GM08714 (cell line): ENCODE measurements around the gene IGSF21.
"Not testable (repeated sequence)": the region's sequence is repeated elsewhere in the genome, so short reads cannot be mapped to it uniquely, and the experiment has no call there.

Experiments
- H3K4me3 ChIP-seq: fragments of 200-500 bp; sonication (Bioruptor generic); 2 replicates; pipeline ENCODE4 v1.5.1; 2014; ENCODE audit warnings: mild to moderate bottlenecking, low read length, inconsistent platforms
- ZNF274 ChIP-seq: IDR thresholded peaks from 2 replicates; pipeline ENCODE4 v1.6.1; 2012; ENCODE audit warnings: mild to moderate bottlenecking, low read depth, low read length

The IGSF21 gene

DNA sequence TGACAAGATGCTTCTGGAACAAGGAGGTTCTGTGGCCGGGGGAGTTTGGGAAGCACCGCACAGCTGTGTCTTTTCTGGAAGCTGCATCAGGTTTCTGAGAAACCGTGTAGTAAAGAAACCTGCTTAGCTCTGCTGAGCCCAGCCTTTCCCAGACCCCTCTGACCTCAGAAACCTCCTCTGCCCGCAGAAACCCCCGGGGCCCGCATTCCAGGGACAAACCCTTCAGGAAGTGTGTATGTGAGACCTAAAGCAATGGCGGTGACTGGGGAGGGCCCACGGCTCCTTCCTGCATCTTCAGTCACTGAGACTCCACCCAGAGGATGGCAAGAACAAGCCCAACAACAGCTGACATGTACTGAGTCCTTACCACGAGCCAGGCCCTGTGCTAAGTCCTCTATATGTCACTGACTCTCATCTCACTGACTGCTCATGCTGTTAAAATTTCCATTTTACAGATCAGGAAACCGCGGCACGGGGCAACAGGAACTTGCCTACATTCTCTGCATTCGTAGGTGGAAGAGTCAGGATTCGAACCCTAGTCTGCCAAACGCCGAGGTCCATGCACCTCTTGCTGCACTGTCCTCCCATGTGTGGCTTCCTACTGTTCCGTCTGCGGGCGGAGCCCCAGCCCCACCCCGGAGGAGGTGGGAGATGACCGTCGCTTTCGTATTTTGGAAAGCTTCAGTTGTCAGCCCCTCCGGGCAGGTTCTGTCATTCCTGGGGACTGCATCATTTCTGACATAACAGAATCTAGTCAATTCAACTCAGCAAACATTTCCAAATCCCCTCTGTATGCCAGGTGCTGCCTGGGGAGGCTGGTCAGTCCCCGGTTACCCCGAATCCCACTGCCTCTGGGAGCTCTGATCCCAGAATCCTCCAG lies 299.8 kb downstream of the IGSF21 start:
- TF ChIP-seq ZNF274: no peak
- H3K4me3 ChIP-seq: no peak overlapping the region

DNA sequence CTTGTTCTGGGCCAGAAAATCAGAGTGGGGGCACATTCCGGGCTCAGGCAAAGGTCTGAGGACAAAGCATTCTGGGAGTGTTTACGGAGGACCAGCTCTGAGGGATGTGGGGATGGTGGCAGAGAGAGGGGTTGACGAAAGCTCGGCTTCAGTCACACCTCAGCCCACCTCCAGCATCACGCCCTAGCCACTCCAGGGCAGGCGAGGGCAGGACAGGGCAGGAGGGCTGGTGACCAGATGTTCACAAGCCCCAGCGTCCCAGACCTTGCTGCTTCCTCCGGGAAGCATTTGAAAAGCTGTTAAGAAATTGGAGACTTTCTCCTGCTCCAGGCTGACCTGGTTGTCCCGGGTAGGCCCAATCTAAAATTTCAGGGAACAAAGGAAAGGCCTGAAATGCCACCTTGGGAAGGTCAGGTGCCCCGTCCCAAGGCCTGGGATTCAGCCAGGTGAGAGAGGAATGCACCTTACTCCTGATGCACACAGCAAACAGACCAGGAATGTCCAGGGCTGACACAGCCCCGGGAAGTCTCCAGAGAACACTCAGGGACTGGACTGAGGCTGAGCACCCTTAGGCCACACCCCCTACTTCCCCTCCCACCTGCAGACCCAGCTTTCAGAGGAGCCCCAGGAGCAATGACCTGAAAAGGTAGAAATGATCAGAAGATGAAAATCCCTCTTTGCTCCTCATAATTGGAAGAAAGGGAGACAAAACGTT lies 301.2 kb downstream of the IGSF21 start:
- no peak for TF ChIP-seq ZNF274
- no peak overlapping the region for H3K4me3 ChIP-seq

DNA sequence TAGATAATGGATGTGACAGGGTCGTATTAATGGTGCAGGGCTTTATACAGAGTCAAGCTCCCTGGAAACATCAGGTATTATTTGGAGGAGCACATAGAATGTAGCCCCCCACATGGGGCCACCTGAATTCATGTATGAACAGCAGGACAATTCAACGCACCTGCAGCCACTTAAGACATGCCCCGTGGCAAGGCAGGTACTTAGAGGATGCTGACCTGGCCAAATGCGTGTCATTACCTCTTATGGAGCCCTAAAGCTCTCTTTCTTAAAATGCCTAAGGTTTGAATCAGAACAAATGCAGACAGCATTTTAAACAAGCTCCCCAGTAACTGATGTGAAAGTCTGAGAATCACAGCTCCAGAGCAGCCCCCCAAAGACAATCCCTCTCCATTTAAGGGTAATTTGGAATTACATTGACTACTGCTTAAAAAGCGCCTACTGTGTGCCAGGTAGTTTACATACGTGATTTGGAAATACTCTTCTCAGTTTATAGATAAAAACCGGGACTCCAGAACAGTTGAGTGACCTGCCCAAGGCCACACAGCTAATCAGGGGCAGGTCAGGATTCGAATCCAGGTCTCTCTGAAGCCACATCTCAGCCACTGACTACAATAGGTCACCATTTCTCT lies 302.1 kb downstream of the IGSF21 start:
- H3K4me3 ChIP-seq: no peak overlapping the region
- no peak for TF ChIP-seq ZNF274

DNA sequence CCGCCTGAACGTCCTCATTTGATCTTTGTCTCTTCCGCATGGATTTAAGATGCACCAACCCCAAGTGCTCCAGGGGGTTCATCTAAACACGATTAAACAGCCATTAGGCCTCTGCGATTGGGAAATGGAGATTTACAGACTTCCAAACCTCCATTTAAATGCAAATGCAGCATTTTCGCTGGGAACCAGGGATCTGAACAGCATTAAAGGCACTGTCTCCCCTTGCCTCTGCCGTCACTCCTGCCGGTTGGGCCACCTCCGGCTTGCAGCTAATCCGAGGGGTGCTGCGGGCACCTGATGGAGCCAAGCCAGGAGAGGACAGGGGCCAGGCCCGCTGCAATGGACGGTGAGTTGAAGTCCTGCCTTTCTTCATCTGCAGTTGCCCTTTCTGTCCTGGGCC lies 302.8 kb downstream of the IGSF21 start:
- no peak overlapping the region for H3K4me3 ChIP-seq
- TF ChIP-seq ZNF274: no peak

DNA sequence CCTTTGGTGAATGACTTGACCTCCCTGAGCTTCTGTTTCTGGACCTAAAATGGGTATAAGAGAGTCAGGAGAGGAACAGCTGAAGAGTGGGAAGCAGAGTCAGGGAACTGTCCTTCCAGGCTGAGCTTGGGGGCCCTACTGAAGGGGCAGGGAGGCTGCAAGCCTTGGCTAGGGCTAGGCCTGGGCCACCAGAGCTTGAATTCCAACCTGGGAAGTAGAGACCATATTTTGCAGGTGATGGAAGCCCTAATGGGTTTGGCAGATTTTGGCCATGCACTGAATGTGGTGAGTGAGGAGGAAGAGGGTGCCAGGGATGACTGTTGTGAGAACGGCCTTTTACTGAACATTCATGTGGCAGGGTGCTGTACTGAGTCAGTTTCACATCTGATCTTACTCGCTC lies 303.7 kb downstream of the IGSF21 start:
- H3K4me3 ChIP-seq: no peak overlapping the region
- no peak for TF ChIP-seq ZNF274

DNA sequence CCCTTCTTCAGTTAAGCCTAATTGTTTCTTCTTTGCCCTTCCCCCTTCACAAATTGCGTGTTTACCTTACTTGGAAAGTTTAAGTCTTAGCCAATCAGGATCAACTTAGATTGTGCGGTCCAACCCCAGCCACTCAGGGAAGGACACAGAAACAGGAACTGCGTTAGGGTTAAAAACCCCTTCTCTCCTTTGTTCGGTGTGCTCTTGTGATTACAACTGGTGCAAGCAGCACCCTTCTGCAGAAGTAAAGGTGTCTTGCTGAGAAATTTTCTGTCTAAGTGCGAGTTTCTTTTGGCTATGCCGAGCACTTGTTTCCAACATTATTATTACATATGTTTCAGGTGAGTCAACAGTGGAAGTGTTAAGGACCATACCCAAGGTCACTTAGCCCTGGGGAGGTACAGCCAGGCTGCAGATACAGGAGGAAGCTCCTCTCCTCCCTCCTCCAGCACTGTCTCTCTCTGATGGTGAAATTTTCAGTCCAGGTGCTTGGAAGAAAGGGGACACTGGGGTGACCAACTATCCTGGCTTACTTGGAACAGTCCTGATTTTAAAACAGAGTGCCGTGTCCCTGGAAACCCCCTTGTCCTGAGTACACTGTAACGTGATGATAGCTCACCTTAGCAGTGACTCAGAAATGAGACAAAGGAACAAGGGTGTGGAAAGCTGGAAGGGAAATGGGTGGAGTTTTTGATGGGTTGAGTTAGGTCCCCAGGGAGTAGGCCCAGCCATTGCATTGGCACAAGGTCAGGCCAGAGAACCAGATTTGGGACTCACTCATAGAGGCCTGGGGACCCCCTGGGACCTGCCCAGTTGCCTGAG lies 304.4 kb downstream of the IGSF21 start:
- TF ChIP-seq ZNF274: no peak
- no peak overlapping the region for H3K4me3 ChIP-seq

DNA sequence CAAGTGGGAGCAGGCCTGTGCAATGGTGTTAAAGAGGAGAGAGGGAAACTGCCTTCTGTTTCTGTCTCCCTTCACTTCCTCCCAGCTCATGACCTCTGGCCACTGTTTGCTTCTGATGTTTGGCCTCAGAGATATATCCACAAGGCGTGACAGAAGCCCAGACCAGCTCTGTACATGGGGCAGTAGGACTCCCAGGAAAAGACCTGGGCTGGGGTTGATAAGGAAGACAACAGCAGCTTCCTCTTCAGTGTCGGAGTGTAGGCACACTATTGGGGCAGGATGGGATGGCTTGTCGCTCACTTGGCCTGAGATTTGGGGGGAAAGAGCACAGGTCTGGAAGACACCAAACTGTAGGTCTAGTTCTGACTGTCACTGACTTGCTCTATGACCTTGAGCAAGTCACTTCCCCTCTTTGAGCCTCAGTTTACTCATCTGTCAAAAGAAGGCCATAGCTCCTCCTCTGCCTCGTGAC lies 305.3 kb downstream of the IGSF21 start:
- TF ChIP-seq ZNF274: no peak
- no peak overlapping the region for H3K4me3 ChIP-seq

DNA sequence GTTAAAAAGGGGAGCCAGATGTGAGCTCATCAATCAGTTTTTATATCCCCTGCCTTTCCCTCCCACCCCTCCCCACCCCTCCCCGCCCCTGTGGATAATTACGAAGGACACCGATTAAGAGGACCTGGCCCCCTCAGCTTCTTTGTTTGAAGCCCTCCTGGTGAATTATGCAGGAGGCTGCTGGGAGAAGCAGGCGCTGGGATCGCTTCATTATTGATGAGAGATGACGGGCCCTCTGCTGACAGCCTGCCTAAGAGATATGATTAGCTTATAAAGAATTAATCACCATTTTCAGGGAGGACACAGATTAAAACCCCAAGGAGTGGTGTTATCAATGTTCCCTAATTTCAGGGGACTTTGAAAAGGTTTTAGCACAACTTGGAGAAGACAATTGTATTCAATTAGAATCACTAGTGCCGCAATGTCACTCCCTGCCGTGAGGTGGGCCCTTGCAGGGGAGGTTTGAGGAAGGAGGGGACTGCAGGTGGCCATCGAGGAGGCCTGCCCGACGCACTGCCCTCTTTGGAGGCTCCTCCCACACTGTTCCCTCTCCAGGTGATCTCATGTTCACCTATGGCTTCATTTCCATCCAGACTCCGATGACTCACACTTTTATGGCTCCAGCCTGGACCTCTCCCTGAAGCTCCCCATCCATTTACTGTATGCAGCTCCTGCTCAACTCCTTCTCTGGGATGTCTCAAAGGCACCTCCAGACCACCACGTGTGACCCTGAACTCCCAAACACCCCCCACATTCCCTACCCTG lies 306.1 kb downstream of the IGSF21 start:
- no peak overlapping the region for H3K4me3 ChIP-seq
- TF ChIP-seq ZNF274: no peak

DNA sequence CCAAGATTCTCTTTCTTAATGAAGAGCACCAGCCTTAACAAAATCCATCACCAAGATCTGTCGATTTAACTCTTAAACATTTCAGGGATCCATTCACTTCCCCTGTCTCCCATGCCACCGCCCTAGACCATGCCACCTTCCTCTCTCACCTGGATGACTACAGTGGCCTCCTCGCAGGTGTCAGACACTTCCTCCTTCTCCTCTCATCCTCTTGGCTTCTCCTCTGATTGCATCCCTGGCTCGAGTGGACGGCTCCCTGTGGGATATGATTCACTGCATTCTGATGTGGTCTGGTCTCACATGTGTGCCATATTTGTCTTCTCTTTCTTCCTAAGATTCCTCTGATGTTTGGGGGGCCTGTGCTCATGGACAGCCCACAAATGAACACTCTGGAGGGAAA lies 306.7 kb downstream of the IGSF21 start:
- no peak overlapping the region for H3K4me3 ChIP-seq
- TF ChIP-seq ZNF274: no peak

DNA sequence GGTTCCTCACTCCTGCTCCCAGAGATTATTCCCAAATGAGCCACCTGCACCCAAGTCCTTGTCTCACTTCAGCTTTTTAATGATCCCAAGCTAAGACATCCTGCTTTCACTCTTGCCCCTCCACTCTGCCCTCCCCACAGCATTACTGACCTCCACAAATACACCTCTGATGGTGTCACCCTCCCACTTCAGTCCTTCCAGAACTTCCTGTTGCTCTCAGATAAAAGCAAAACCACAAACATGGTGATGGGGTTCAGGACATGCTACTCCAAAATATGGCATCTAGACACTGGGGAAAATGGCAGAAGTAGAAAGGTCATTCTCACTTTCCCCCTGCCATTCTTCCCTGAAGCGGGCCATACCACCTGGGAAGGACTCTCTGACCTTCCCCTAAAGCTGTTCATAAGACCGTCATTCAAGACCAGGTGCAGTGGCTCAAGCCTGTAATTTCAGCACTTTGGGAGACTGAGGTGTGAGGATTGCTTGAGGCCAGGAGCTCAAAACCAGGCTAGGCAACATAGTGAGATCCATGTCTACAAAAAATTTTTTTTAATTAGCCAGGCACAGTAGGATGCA lies 307.4 kb downstream of the IGSF21 start:
- H3K4me3 ChIP-seq: no peak overlapping the region
- no peak for TF ChIP-seq ZNF274

DNA sequence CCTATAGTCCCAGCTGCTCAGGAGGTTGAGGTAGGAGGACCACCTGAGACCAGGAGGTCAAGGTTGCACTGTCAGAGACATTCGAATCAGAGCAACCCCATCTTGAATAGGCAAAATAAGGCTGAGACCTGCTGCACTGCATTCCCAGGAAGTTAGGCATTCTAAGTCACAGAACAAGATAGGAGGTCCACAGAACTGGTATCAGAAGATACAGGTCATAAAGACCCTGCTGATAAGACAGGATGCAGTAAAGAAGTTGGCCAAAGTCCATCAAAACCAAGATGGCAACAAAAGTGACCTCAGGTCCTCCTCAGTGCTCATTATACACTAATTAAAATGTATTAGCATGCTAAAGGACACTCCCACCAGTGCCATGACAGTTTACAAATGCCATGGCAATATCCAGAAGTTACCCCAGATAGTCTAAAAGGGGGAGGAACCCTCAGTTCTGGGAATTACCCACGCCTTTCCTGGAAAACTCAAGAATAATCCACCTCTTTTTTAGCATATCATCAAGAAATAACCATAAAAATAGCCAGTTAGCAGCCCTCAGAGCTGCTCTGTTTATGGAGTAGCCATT lies 307.9 kb downstream of the IGSF21 start:
- H3K4me3 ChIP-seq: no peak overlapping the region
- TF ChIP-seq ZNF274: no peak

DNA sequence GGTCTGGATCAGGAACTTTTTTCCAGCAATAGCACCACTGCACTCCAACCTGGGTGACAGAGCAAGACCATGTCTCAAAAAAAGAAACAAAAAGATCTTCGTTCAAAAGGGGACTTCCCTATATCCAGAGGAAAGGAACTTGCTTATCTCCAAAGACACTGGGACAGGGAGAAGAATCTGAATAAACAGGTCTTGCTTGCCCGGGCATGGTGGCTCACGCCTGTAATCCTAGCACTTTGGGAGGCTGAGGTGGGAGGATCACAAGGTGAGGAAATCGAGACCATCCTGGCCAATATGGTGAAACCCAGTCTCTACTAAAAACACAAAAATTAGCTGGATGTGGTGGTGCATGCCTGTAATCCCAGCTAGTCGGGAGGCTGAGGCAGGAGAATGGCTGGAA lies 308.5 kb downstream of the IGSF21 start:
- H3K4me3 ChIP-seq: not testable (repeated sequence)
